HL-60 (cell line): ENCODE measurements around the gene IL17RD.

Experiments used
- GABPA ChIP-seq: IDR thresholded peaks from 2 replicates; pipeline ENCODE4 v1.6.1; 2012; ENCODE audit warnings: low read depth
- POLR2AphosphoS5 ChIP-seq: IDR thresholded peaks from 2 replicates; pipeline ENCODE4 v1.6.1; 2012; ENCODE audit warnings: low read depth
- SPI1 ChIP-seq: IDR thresholded peaks from 2 replicates; pipeline ENCODE4 v1.6.1; 2012; ENCODE audit warnings: low read depth, mild to moderate bottlenecking, borderline replicate concordance
- TF ChIP-seq, protein P1 (sequence below): IDR thresholded peaks from one replicate; pipeline ENCODE4 v1.5.1; 2011; ENCODE audit warnings: low read length, control low read depth, inconsistent platforms; ENCODE audit not compliant: insufficient read depth
- TF ChIP-seq, protein P2 (sequence below): IDR thresholded peaks from 2 replicates; pipeline ENCODE4 v1.6.1; 2012; ENCODE audit warnings: low read depth; ENCODE audit not compliant: insufficient replicate concordance

DNA sequence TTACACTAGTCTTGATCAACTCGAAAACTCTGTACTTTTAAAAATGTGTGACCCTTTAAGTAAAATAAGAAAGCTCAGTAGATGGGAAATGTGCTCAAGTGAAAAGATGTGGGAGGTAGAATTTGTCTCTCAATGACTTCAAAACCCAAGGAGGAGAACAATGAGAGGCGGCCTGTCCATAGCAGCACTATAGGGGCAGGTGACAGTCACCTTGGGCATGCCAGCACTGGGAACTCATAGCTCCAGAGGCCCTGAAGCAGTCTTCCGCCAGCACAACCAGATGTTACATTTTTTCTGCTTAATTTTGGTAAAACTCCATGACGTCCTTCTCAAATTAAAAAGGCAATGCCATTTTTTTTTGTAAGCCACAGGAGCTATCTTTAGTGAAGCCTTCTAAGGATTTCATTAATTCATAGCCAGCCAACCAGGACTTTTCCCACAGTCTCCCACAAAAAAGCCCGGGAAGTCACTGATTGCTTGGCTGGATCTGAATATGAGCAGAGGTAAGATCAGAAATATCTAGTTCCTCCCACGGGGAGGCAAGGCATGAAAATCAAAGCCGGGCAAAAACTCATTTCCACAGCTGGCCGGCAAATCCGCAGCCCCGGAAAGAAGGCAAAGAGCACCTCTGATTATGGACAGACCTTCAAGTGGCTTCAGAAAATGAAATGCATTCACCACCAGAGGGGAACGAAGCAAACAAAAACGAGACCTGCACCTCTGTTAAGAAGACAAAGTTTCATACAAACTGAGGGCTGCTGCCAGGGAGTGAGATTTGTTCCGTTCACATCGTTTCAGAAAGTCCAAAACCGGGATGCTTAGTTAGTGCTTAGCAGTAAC lies 10.5 kb downstream of the IL17RD start:
- TF ChIP-seq, protein P1, sequence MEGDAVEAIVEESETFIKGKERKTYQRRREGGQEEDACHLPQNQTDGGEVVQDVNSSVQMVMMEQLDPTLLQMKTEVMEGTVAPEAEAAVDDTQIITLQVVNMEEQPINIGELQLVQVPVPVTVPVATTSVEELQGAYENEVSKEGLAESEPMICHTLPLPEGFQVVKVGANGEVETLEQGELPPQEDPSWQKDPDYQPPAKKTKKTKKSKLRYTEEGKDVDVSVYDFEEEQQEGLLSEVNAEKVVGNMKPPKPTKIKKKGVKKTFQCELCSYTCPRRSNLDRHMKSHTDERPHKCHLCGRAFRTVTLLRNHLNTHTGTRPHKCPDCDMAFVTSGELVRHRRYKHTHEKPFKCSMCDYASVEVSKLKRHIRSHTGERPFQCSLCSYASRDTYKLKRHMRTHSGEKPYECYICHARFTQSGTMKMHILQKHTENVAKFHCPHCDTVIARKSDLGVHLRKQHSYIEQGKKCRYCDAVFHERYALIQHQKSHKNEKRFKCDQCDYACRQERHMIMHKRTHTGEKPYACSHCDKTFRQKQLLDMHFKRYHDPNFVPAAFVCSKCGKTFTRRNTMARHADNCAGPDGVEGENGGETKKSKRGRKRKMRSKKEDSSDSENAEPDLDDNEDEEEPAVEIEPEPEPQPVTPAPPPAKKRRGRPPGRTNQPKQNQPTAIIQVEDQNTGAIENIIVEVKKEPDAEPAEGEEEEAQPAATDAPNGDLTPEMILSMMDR = no peak
- TF ChIP-seq POLR2AphosphoS5 (no peak), GABPA (no peak), SPI1 (no peak)
- TF ChIP-seq, protein P2, sequence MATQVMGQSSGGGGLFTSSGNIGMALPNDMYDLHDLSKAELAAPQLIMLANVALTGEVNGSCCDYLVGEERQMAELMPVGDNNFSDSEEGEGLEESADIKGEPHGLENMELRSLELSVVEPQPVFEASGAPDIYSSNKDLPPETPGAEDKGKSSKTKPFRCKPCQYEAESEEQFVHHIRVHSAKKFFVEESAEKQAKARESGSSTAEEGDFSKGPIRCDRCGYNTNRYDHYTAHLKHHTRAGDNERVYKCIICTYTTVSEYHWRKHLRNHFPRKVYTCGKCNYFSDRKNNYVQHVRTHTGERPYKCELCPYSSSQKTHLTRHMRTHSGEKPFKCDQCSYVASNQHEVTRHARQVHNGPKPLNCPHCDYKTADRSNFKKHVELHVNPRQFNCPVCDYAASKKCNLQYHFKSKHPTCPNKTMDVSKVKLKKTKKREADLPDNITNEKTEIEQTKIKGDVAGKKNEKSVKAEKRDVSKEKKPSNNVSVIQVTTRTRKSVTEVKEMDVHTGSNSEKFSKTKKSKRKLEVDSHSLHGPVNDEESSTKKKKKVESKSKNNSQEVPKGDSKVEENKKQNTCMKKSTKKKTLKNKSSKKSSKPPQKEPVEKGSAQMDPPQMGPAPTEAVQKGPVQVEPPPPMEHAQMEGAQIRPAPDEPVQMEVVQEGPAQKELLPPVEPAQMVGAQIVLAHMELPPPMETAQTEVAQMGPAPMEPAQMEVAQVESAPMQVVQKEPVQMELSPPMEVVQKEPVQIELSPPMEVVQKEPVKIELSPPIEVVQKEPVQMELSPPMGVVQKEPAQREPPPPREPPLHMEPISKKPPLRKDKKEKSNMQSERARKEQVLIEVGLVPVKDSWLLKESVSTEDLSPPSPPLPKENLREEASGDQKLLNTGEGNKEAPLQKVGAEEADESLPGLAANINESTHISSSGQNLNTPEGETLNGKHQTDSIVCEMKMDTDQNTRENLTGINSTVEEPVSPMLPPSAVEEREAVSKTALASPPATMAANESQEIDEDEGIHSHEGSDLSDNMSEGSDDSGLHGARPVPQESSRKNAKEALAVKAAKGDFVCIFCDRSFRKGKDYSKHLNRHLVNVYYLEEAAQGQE = no peak
